ENCODE data around the gene ZNF664.

- TF ChIP-seq CTCF (conservative IDR thresholded peaks at IDR 0.05; ENCODE audit: low read length) (no peak), EZH2phosphoT487 (IDR thresholded peaks at IDR 0.05; ENCODE audit: borderline replicate concordance, low read depth, low read length) (no peak)
These were observed 55.5 kb downstream of the ZNF664 start for GRCh38 chr12:124028555-124028925.
